Stimulated activated CD4-positive, alpha-beta T cell treated with anti-CD3 and anti-CD28 coated beads, Interleukin-12 subunit alpha, Interleukin-12 subunit beta, amount 100 ng/mL, for 24 hours (primary cell): ENCODE results near the gene FOSL1.

Source experiments
- DNase-seq, 2 experiments: peaks; one replicate each; pipeline ENCODE4 v3.0.0-alpha.2; 2020; ENCODE audit warnings: low read depth in 2 of 2

FOSL1 gene

DNA sequence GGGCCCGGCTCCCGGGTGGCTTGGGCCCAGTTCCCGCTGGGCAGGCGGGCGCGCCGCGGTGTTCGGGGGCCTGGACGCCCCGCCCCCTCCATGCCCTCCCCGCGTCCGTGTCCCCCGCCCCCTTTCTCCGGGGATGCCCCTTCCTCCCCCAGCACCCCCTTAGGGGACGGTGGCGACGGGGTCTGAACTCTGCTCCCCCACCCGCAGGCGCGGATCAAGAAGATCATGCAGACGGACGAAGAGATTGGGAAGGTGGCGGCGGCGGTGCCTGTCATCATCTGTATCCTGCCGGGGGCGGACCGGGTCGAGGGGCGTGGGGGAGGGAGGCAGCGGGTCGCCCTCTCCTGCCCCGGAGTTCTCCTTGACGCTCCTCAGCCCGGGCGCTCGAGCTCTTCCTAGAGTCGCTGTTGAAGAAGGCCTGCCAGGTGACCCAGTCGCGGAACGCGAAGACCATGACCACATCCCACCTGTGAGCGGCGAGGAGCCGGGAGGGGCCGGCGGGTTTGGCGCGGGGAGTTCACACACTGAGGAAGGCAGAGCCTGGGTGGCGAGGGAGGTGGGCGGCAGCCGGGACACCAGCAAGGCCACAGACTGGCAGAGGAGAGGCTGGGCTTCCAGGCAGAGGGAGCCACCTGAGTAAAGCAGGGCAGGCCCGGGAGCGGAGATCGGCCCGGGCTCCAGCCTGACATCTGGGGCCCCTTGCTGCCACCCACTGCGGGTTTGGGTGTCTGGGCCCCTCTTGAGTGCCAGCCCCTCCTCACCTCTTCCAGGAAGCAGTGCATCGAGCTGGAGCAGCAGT lies 19.6 kb upstream of the FOSL1 start:
- DNase-seq = peak; percentile 18 to 29

DNA sequence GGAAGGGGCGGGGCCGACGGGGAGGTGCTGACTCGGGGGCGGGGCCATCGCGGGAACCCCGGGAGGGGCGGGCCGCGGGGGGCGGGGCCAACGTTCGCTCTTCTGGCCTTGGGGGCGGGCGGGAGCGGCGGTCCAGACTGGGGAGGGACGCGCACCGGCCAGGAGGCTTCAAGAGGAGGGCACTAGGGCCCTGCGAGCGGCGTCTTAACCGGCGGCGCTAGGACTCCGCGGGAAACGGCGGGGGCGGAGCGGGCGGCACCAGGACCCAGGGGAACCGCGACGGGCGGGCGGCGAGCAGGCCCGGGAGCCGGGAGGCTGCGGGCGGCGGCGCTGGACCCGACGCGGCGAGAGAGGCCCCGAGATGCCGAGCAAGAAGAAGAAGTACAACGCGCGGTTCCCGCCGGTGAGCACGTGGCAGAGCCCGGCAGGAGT lies 19.0 kb upstream of the FOSL1 start, which contains the start of gene DRAP1:
TSS of gene DRAP1 (plus strand) at position 286 of the 432 bp plus-strand sequence. CDS start at position 362, 76 bp downstream.
- peak; percentile 97 to 98 for DNase-seq

DNA sequence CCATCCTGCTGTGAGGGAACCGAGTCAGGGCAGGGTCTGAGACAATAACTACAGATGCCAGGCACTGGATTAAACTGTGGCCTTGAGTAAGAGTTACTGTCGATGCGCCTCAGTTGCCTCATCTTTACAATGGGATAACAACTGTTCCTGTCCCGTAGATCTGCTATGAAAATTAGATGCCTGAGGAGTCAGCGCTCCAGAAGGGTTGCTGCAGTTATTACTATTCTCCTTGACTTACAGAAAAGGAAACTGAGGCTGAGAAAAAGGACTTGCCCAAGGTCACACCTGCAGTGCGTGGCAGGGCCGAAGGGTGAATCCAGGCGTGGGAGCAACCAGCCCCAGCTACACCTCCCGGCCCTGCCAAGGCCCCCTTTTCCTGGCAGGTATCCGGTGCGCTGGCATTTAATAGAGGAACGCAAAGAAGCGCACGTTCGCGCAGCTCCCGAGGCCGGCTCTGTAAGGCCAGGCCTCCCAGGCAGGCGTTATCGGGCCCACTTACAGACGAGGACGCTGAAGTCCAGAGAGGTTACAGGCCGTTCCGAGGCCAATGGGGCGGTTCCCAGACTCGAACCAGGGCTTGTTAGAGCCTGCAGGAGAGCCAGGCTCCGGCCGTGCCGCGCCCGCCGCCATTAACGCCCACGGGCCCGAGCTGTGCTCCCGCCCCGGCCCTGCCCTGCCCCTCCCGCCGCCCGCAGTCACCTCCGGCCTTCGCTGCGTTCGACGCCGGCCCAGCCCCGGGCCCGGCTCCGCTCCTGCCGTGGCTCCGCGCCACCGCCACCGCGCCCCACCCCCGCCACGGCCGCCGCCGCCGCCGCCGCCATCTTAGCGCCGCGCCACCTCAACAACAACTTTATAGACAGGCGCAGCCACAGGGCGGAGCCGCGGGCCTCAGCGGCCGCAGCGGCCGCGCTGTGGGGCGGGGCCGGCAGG lies 18.3 kb upstream of the FOSL1 start, which contains the start of gene C11orf68:
TSS of gene C11orf68 (minus strand) at position 852 of the 930 bp plus-strand sequence. CDS start at position 821, 31 bp downstream.
- no peak for DNase-seq

DNA sequence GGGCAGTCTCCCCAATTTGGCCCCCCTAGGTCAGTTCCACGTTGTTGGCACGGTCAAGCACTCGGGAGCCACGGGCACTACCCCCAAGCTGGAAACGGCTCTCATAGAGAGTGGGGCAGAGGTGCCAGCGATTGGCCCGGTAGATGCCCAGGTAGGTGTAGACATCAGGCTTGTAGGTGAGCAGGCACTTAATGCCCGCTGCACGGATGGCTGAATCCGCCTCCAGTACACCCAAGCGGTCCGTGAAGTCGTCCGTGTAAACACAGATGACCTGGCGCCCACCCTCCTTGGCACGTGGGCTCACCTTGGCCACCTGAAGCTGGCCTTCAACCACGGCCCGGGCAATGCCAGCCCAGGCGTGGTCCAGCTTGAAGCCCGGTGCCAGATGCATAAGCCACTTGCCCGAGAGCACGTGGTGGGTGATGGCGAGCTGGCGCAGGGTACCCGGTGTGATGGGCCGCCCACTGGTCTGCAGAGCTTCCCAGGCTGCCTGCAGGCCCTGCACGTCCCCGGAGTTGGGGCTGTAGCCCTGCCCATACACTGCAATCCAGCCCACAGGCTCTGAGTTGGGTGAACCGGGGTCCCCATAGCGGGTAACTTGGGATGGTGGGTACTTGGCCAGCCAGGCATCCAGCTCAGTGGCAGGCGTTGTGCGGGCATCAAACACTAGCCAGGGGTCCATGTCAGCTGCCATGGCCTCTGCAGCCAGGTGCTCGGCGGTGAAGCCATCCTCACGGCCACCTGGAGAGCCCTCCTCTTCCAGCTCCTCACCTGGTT lies 17.4 kb upstream of the FOSL1 start:
- DNase-seq = no peak

DNA sequence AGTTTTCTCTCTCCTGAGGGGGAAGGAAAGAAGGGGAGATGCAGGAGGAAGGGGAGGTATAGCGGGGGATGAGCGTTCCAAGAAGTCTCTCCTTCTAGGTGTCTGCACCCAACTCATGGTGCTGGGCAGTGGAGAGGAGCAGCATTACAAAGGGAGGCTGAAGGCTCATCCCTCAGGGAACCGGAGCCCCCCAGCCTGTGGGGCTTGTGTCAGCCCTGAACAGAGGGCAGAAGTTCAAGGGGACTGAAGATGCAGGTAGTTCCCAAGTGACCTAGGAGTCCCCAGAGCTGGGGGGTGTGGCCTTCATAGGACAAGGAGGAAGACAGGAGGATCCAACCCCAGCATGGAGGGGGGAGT lies 16.9 kb upstream of the FOSL1 start:
- no peak for DNase-seq

DNA sequence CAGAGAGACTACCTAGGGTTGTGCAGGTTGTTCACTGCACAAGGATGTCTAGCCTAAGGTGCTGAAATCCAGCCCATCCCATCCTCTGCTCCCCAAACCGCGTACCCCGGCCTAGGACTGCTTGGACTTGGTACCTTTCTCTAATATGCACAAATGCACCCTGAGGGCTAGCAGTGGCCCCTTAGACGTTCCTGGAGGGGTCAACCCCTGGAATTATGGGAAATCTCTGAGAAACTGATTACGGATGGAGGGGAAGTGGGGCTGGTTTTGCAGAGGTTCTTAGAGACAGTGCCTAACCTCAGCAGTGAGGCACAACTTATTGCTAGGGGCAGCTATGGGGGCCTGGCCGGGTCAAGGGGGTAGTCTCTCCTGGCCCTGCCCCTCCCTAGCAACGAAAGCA lies 16.2 kb upstream of the FOSL1 start:
- DNase-seq = no peak

DNA sequence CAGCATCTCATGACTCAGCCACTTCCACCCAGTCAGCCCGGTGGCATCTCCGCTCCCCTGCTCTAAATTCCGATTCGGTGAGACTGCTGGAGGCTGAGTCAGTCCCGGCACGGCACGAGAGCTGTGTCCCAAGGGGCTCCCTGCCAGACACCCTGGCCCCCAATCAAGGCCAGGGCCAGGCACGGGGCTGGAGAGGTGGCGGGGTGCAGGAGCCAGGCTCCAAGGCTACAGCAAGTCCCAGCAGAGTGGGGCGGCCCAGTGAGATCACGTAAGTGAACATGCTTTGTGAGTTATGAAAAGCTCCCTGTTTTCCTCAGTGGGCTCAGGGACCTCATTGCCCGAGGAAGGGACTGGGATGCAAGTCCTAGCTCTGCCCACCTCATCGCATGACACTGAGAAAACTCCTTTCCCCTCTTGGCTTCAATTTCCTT lies 15.6 kb upstream of the FOSL1 start:
- DNase-seq = no peak

DNA sequence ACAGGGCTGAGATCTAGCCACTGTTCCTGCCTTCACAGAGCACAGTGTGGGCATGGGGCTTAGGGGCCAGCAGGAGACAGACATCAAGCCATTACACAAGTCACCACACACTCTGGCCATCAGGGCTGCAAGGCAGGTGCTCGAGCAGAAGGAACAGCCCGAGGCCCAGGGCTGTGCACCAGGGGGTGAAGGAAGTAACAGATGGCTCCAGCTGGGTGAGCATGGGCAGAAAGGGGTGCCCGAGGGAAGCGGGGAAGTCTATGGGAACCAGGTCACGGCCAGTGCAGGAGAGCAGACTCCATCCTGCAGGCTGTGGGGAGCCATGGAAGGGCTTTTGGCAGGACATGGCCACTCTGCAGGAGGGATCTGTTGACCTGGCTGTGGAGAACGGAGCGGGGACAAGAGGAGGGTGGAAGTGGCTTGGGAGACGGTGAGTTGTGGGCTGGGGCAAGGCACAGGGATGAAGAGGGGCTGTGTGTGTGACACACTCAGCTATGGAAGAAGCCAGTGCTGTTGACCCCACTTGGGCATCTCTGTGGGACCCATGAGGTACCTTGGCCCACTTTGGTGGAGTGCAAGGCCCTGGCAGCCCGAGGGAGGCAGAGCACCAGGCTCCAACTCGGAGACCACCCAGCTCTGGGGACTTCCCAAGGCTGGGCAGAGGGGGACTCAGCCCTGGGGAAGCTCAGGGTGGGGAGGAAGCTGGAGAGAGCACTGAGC lies 15.1 kb upstream of the FOSL1 start:
- no peak for DNase-seq

DNA sequence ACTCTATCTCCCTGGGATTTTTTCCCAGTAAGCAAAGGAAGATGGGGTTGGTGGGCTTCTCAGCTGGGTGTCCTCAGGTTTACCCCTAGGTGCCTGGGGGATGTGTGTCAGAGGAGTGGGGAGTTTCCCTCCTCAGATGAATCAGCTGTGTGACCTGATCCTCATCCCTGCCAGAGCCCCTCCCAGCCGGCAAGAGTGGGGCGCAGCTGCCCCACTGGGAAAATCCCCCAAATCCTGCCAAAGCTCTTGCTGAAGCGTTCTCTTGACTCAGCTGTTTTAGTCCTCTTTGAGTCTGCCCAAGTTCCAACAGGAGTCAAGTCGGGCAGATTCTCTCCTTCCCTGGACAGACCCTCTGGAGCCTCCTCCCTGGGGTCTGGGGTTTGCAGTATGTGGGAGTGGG lies 12.7 kb upstream of the FOSL1 start:
- no peak for DNase-seq

DNA sequence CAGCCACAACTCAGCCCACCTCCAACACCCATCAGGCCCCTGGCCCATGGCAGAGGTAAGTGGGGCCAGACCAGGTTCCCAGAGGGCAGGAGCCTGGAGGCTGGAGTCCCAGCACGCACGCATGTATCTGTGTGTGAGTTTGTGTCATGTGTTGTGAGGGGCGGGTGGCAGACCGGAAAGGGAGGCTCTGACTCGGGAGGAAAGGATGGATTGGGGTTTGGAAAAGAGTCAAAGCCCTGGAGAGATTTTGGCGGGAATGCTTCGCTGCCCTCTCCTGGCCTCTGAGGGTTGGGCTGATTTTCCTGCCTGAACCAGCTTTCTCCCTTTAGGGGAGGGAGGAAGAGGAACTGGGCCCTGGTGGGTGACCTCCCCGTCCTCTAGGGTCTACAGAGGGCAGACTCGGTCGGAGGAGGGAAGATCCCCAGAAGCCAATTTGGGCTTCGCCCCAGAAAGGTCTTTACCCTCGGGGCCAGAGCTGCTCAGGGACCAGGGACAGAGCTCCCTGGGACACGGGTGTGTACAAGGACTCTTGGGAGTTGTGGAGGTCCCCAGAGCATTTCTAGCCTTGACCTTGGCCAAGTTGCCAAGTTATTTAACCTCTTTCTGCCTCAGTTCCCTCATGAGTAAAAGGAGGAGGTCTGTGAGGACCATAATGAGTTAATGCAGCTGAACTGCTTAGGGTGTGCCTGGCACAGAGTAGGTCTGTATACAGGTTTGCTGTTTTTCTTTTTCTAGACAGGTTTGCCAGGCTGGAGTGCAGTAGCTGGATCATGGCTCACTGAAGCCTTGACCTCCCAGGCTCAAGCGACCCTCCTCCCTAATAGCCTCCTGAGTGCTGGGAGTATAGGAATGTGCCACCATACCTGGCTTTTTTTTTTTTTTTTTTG lies 11.7 kb upstream of the FOSL1 start:
- no peak for DNase-seq

DNA sequence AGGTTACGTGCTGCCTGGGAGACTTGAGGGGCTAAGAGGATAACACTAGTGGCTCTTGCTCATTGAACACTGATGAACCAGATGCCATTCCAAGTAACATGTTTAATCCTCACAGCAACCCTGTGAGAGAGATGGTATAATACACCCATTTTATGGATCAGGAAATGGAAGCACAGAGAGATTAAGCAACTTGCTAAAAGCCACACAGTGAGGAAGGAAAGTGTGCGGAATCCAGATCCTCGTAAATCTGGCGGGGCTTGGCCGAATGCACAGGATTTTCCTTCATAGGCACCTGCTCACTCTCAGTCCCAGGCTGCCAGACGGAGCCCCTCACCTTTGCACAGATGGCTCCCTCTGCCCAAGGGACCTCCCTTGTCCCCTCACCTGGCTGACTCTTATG lies 7.7 kb upstream of the FOSL1 start:
- no peak for DNase-seq

DNA sequence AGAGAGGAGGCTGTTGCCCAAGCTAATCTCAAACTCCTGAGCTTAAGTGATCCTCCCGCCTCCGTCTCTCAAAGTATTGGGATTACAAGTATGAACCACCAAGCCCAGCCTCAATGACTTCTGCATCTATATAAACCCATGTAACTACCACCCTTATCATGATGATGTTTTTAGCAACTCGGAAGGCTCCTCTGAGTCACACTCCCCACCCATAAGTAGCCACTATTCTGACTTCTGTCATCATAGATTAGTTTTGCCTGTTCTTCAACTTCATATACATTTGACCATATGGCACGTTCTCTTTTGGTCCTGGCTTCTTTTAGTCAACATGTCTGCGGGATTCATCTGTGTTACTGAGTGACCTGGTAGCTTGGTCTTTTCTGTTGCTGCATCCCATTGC lies 6.4 kb upstream of the FOSL1 start:
- no peak for DNase-seq

DNA sequence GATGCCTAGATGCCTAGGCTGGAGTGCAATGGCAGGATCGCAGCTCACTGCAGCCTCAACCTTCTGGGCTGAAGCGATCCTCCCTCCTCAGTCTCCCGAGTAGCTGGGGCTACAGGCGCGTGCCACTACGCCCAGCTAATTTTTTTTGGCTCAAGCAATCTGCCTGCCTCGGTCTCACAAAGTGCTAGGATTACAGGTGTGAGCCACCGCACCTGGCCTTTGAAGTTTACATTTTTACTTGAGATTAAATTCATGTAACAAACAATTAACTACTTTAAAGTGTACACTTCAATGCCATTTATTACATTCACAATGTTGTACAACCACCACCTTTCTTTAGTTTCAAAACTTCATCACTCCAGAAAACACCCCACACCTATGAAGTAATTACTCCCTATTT lies 3.5 kb upstream of the FOSL1 start:
- DNase-seq = no peak

DNA sequence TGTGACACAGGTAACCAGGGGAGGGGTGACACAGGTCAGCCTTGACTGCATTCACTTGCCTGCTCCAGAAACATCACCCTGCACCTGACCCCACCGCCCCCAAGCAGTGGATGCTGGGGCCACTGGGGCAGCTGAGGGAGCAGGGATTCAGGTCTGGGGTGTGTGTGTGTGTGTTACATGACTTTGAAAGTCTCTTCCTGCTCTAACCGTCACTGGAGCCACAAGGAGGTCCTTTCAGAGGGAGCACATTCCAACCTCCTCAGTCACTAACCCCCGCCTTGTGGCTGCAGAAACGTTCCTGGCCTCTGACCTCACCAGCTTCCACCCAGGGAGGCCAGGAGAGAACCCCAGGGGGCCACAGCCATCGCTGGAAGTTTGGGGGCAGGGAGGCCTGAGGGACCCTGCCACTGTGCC lies 2.9 kb upstream of the FOSL1 start:
- no peak for DNase-seq

DNA sequence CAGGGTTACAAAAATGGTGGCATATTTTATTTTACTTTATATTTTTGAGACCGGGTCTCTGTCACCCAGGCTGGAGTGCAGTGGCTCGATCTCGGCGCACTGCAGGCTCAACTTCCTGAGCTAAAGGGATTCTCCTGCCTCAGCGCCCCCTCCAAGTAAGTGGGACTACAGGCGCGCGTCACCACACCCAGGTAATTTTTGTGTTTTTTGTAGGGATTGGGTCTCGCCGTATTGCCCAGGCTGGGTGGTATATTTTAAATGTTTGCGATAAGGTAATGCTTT lies 652 bp upstream of the FOSL1 start:
- no peak for DNase-seq

DNA sequence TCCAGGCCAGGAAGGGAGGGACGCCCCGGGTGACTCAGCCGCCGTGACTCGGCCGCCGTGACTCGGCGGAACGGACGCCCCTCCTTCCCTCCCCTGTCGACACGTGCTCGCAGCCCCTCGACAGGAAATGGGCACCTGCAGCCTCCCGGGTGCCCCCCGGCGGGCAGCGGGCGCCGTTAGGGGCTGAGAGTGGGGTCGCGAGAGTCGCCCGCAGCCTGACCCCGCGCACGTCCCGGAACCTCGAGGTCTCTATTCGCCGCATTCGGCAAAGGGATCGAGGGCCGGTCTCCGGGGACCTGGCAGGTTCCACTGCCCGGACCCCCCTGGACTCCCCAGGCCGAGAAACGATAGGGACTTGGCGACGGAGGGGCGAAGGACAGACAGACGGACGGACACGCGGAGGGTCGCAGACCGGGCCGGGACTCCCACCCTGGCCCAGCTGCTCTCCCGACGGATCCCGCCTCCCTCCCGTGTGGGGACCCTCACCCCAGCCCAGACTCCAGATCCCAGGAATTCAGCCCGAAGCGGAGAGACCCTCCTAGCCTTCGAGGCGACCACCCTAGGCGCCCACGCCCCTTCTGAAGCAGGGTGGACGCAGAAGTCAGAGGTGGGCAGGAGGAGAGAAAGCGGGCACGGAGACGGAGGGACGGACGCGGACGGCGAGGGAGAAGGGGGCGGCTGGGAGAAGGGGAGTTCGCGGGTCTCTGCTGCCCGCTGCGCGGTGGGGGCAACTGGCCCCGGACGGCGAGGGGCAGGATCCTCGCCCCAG lies 648 bp downstream of the FOSL1 start:
- DNase-seq = peak; percentile 63 to 71

DNA sequence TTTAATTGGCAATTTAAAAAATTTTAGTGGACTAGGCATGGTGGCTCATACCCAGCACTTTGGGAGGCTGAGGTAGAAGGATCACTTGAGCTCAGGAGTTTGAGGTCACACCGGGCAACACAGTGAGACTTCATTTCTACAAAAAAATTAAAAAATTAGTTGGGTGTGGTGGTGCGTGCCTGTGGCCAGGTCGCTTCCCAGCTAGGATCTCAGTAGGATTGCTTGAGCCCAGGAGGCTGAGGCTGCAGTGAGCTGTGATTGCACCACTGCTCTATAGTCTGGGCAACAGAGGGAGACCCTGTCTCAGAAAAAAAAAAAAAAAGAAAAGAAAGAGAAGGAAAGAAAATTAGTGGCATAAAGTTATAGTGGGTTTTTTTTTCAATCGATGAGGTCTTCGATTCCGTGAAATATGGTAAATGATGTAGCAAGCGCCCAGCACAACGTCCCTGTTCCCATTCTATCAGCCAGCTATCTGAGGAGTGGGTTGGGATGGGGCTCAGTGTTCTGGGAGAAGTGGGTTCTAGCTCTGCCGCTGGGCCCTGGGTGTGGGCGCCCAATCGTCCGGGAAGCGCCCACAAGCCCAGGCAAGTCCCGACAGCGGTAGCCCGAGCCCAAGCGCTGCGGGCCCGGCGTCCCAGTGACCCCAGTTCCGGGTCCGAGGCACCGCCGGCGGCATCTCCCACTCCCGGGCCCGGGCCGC lies 1.4 kb downstream of the FOSL1 start:
- no peak for DNase-seq

DNA sequence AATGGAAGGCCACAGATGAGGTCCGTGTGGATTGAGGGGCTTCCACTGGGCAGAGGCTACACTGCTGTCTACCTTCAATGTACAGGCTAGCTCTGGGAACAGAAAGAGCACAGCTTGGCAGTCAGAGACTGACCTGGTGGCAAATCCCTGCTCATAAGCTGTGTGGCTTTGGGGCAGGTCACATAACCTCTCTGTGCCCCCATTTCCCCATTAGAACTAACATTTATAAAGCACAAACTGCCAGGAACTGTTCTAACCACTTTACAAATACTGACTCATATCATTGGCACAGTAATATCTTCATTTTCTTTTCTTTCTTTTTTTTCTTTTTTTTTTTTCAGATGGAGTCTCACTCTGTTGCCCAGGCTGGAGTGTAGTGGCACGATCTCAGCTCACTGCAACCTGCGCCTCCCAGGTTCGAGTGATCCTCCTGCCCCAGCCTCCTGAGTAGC lies 3.1 kb downstream of the FOSL1 start:
- DNase-seq = no peak
